CD4-positive, alpha-beta T cell treated with Interleukin-21 for 1 hour (primary cell): ENCODE results near the gene MSLN.

ENCODE experiments used
- DNase-seq: peaks from one replicate; pipeline ENCODE4 v3.0.0-alpha.2; 2020

The MSLN gene

DNA sequence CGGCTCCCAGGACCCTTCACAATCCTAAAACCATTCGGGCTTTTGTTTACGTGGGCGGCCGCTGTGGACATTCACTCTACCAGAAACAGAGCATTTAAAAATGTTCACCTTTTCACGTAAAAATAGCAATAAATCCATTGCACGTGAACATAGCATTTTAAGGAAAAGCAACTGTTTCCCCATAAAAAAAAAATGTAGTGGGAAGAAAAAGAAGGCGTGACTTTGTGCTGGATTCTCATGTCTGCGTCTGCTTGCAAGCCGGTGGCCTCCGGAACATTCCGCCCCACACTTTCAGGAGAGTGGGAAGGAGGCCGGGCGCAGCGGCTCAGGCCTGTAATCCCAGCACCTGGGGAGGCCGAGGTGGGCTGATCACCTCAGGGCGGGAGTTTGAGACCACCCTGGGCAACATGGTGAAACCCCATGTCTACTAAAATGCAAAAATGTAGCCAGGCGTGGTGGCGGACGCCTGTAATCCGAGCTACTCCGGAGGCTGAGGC, 53.4 kb downstream of the MSLN start:
- no peak for DNase-seq

DNA sequence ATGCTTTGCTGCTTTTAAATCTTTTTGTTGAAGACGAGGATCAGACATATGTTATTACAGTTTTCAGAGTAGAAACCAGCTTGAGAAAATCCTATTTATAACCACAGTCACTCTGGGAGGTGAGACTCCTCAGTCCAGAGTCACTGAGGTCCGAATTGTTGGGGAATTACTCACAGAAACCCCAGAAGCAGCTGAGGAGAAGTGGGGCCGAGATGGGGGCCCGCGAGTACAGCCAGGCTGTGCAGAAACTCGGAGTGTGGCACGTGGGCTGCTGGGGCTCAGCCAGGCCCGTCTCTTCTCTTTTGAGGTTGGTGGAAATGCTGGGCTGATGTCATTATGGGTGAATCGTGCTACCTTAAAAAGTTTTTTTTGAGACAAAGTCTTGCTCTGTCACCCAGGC, 54.4 kb downstream of the MSLN start:
- no peak for DNase-seq

DNA sequence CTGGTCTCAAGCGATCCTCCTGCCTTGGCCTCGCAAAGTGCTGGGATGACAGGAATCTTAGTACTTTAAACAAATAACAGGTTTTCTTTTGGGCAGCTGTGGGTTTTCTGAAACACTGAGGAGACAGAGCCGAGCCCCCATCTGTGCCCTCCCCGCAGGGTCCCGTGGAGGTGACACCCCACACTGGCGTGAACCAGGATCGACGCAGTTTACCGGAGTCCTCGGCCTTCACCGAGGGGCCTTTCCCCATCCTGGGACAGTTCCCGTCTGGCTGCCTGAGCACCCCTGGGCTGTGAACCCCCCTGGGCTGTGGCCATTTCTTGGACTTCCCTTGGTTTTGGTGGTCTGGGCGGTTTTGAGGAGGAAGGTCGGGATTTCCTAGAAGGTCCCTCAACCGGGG, 55.3 kb downstream of the MSLN start:
- DNase-seq: no peak

DNA sequence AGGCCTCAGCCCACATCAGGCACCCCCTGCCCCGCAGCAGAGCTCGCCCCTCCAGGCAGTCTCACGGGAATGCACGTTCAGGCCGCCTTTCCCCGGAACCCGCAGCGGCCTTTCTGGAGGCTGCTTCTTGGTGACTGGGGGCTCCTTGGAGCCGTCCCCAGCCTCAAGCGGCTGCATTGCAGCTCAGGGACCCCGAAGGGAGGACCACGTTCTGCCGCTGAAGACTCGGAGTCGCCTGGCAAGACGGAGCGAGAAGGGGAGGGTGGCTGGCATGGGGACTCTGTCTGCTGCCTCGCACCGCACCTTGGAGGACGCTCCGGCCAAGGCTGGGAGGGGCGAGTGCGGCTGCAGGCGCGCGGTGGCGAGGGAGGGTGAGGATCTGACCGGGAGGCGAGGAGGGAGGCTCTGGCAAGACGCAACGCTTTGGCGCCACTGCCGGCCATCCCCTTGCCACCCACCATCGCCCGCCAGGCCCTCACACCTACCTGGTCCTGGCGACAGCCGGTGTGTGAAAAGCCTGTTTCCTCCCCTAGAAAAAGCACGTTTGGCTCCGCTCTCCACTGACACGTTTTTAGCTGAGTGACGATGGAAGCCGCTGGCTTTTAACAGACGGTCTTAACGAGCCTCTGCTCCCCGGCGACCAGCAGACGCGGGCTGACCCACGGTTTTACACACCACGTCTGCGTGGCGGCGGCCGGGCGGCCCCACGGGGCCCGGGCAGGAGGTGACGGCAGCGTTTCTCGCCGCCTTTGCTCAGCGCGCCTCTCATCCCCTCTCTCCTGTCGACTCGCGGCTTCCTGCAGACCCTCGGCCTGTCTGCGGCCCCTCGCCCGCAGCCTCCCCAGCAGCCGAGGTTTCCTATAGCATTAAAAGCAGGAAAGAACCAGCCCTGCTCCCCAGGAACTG, 56.7 kb downstream of the MSLN start:
- no peak for DNase-seq

DNA sequence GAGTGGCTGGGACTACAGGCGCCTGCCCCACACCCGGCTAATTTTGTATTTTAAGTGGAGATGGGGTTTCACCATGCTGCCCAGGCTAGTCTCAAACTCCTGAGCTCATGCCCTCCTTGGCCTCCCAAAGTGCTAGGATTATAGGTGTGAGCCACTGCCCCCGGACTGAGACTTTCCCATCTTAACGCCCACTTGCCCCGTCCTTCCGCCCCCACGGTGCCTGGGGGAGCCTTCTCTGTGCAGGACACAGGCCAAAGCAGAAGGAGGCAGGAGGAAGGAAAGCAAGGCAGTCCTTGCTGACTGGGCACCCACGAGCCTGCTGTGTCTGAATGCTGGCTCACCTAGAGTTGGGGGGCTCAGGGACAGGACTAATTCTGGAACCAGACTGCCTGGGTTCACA, 57.6 kb downstream of the MSLN start:
- no peak for DNase-seq
